Measurements from ENCODE around the gene IGF2R.

IGF2R gene

GRCh38 chr6:160142115-160142715, 173.3 kb downstream of the IGF2R start:
- no peak for DNase-seq

- no peak for DNase-seq
Observed at GRCh38 chr6:160146454-160147145, 177.7 kb downstream of the IGF2R start.

GRCh38 chr6:160147146-160147536, 178.3 kb downstream of the IGF2R start:
- DNase-seq: no peak

GRCh38 chr6:160154471-160154870, 185.6 kb downstream of the IGF2R start:
- no peak for DNase-seq

GRCh38 chr6:160156842-160157241, 188.0 kb downstream of the IGF2R start:
- DNase-seq: no peak

GRCh38 chr6:160160450-160160849, 191.6 kb downstream of the IGF2R start:
- no peak for DNase-seq
